ENCODE measurements around the gene SH3BP1. TPM values are rescaled to one million over a fixed set of nuclear protein-coding genes. Genes with fewer than 3 reads are reported as not detected.

The SH3BP1 gene
- total and polyA plus RNA-seq, 2 of the 13 experiments (the other 11 are each of a cell fraction or from before 2014, with no cell fraction given), result 8.4 to 18.5 TPM

- TF ChIP-seq ZNF292 (CRISPR knock-in tag; IDR thresholded peaks at IDR 0.05; ENCODE audit: borderline replicate concordance, low read depth) (no peak), GABPB1 (CRISPR knock-in tag; IDR thresholded peaks at IDR 0.05) (no peak), FOXP4 (CRISPR knock-in tag; IDR thresholded peaks at IDR 0.05) (no peak), RARA (CRISPR knock-in tag; IDR thresholded peaks at IDR 0.05) (no peak)
Measured at GRCh38 chr22:37621352-37621860, 18.1 kb upstream of the SH3BP1 start (continued).

- 86% methylated on average over 12 of the region's 22 CpGs for WGBS (ENCODE audit: low lambda C conversion rate)
- no peak overlapping the region for H3K27ac ChIP-seq (ENCODE audit: extremely low read length, insufficient read depth, low read length)
- intact Hi-C loops (cut with micrococcal nuclease; ENCODE audit: unreplicated experiment), result loop anchor here (2.0 to 5.0 kb wide), 2 partner anchors 13 to 59 kb away; no protein-coding TSS in a partner anchor
- 0 out of 6 replicates have a peak overlapping the region, but pooled peaks of 1 of the 3 experiments have one; percentile 3 for H3K4me3 ChIP-seq (replicated peaks in 1 of 3; ENCODE audit: insufficient read depth in 1 of 3, low read depth in 2 of 3, low read length in 3 of 3)
- H3K9me3 ChIP-seq (ENCODE audit: low read length), result no peaks in the 10 kb centered on the region
- no peaks in the 10 kb centered on the region; a peak in 1 of 5 replicates for H3K27me3 ChIP-seq (ENCODE audit: control insufficient read depth in 1 of 2, insufficient read depth in 2 of 2, low read length in 2 of 2)
- in situ Hi-C loops (cut with HindIII; ENCODE audit: extremely low pct_ligation_motif_present, low pct_unique_long_range_greater_than_20kb), result no loop called here
- ChIA-PET CTCF (ENCODE audit: low intra/inter-chr PET ratio, low total read pairs) (interaction anchor here (0.9 to 1.6 kb wide), 4 partner anchors 11 to 112 kb away, joined by 3 to 11 read pairs (median 4); no protein-coding TSS in a partner anchor), POLR2A (no interaction called here)
- peak overlapping the region; percentile 8; the same call in 1 of the 2 replicates for H3K4me2 ChIP-seq (ENCODE audit: low read depth, low read length)
- no peak for FAIRE-seq
- H2AFZ ChIP-seq (ENCODE audit: low read length), result no peak overlapping the region
- H3K79me2 ChIP-seq (ENCODE audit: insufficient read depth, low read length), result no peaks in the 10 kb centered on the region
- peak; percentile 50 for DNase-seq (ENCODE audit: low spot score)
- H4K20me1 ChIP-seq (ENCODE audit: insufficient read depth, low read length), result no peaks in the 10 kb centered on the region
- peak; percentile 73 for ATAC-seq
- no TSS peak for BruUV-seq (replicated peaks)
- 0 out of 2 replicates have a peak overlapping the region, but pooled peaks have one; percentile 7 for H3K9ac ChIP-seq (ENCODE audit: insufficient read depth, low read depth, low read length)
- H3K36me3 ChIP-seq (replicated peaks in 1 of 2; ENCODE audit: control insufficient read depth in 1 of 2, insufficient read depth in 2 of 2, low read length in 2 of 2), result peaks cover 8 to 25% of the 10 kb centered on the region in 2 experiments; a peak in 4 of 5 replicates
- peaks cover 10% of the 10 kb centered on the region for H3K4me1 ChIP-seq (ENCODE audit: insufficient read depth, low read length)
- TF ChIP-seq NRL (CRISPR knock-in tag; IDR thresholded peaks at IDR 0.05; ENCODE audit: borderline replicate concordance), result no peak
- no peak for TF ChIP-seq PHF8 (CRISPR knock-in tag; IDR thresholded peaks at IDR 0.05)
- TF ChIP-seq ZNF383 (CRISPR knock-in tag; IDR thresholded peaks at IDR 0.05; ENCODE audit: borderline replicate concordance), result no peak
- TF ChIP-seq ZNF501 (CRISPR knock-in tag; IDR thresholded peaks at IDR 0.05), result no peak
- TF ChIP-seq ZBTB7B (CRISPR knock-in tag; IDR thresholded peaks at IDR 0.05), result peak; percentile 54; the same call in 1 of the 2 replicates
- TF ChIP-seq THRA (CRISPR knock-in tag; IDR thresholded peaks at IDR 0.05; ENCODE audit: borderline replicate concordance), result 0 out of 2 replicates have a peak, but pooled peaks have one; percentile 54
- TF ChIP-seq ZBTB8A (CRISPR knock-in tag; IDR thresholded peaks at IDR 0.05; ENCODE audit: borderline replicate concordance, low read depth), result no peak
- no peak for TF ChIP-seq ZBTB2 (CRISPR knock-in tag; IDR thresholded peaks at IDR 0.05; ENCODE audit: low read depth)
- TF ChIP-seq WIZ (CRISPR knock-in tag; IDR thresholded peaks at IDR 0.05), result no peak
- TF ChIP-seq ZNF451 (CRISPR knock-in tag; IDR thresholded peaks at IDR 0.05), result 0 out of 2 replicates have a peak, but pooled peaks have one; percentile 52
Measured at GRCh38 chr22:37623075-37624016, 16.1 kb upstream of the SH3BP1 start.

Measured in HepG2 (cell line).